Activated gamma-delta T cell (primary cell): ENCODE measurements around the gene SMARCD1.
"Not testable (repeated sequence)": the region's sequence is repeated elsewhere in the genome, so short reads cannot be mapped to it uniquely, and the experiment has no call there.

Source experiments
- DNase-seq: peaks from one replicate; lab custom pipeline; 2025; lab: John Stamatoyannopoulos, UW

Gene SMARCD1

GRCh38 chr12:50077099-50077498 is 8.0 kb upstream of the SMARCD1 start:
- DNase-seq: no peak

- no peak for DNase-seq
Measured at GRCh38 chr12:50078281-50078680, 6.9 kb upstream of the SMARCD1 start.

- no peak for DNase-seq
Measured at GRCh38 chr12:50079771-50080170, 5.4 kb upstream of the SMARCD1 start.

- no peak for DNase-seq
Measured at GRCh38 chr12:50081096-50081808, 3.9 kb upstream of the SMARCD1 start.

GRCh38 chr12:50082644-50083043 is 2.5 kb upstream of the SMARCD1 start:
- DNase-seq: no peak

- DNase-seq: no peak
Measured at GRCh38 chr12:50083301-50083700, 1.8 kb upstream of the SMARCD1 start.

- DNase-seq: not testable (repeated sequence)
Measured at GRCh38 chr12:50084409-50084774, 750 bp upstream of the SMARCD1 start.

- DNase-seq: no peak
Measured at GRCh38 chr12:50085615-50086072, 502 bp downstream of the SMARCD1 start.

GRCh38 chr12:50086148-50086547 is 1.0 kb downstream of the SMARCD1 start:
- DNase-seq: no peak

- DNase-seq: no peak
Measured at GRCh38 chr12:50087151-50087550, 2.0 kb downstream of the SMARCD1 start.

GRCh38 chr12:50087995-50088394 is 2.9 kb downstream of the SMARCD1 start:
- no peak for DNase-seq

- DNase-seq: no peak
Measured at GRCh38 chr12:50088577-50089335, 3.6 kb downstream of the SMARCD1 start.

GRCh38 chr12:50089730-50090129 is 4.6 kb downstream of the SMARCD1 start:
- DNase-seq: no peak

GRCh38 chr12:50090391-50090790 is 5.2 kb downstream of the SMARCD1 start:
- no peak for DNase-seq

GRCh38 chr12:50097952-50098351 is 12.8 kb downstream of the SMARCD1 start:
- no peak for DNase-seq

- no peak for DNase-seq
Measured at GRCh38 chr12:50099302-50100008, 14.3 kb downstream of the SMARCD1 start.

GRCh38 chr12:50100561-50100960 is 15.4 kb downstream of the SMARCD1 start:
- DNase-seq: no peak

GRCh38 chr12:50101663-50102062 is 16.5 kb downstream of the SMARCD1 start:
- no peak for DNase-seq

GRCh38 chr12:50102131-50102531 is 17.0 kb downstream of the SMARCD1 start:
- DNase-seq: no peak

- no peak for DNase-seq
Measured at GRCh38 chr12:50102646-50103309, 17.6 kb downstream of the SMARCD1 start.

- DNase-seq: no peak
Measured at GRCh38 chr12:50103351-50103750, 18.2 kb downstream of the SMARCD1 start.

GRCh38 chr12:50103767-50104321 is 18.7 kb downstream of the SMARCD1 start, which contains the start of gene GPD1:
TSS of gene GPD1 (plus strand) at chr12:50104008. CDS start at chr12:50104051, 43 bp downstream.
- no peak for DNase-seq
